T47D (cell line): ENCODE data around the gene NOTCH1.

Source experiments
- DNase-seq, 2 experiments: peaks; one replicate each; pipeline versions ENCODE4 v3.0.0 to v3.0.0-alpha.2; 2011 to 2012; ENCODE audit warnings: low read depth in 1 of 2, low spot score in 1 of 2
- JUND ChIP-seq: IDR thresholded peaks from 2 replicates; pipeline ENCODE4 v1.6.1; 2012; ENCODE audit warnings: low read depth
- in situ Hi-C: cut with HindIII; loops from 2 replicates; pipeline ENCODE4 v1.10.0; 2016; ENCODE audit warnings: low sequenced_read_pairs, low pct_unique_long_range_greater_than_20kb

Gene NOTCH1

DNA sequence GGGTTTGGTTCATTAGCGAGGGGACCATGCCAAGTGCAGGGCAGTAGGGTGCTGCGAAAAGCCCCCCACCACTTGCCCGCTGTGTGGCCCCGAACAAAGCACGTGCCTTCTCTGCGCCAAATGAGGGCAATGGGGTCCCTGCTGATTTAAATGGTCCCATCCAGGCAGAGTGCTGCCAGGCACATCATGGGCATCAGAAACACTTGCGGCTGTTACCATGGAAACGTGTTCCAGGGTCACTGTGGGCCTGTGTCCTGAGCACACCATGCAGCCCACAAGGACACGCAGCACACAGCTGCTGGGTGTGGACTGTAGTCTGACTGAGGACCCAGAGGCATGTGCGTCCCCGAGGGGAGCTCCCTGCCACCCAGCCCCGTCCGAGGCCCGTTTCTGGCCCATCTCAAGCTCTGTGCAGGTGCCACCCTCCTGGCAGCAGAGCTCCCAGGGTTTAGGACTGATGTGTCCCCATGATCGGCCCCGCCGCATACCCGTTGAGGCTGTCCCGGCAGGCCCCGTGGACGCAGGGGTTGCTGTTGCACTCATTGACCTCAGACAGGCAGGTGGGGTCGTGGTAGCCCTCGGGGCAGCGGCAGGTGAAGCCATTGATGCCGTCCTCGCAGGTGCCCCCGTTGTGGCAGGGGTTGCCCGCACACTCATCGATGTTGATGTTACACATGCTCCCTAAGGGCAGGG is 31.7 kb downstream of the NOTCH1 start:
- no peak for TF ChIP-seq JUND
- in situ Hi-C loops = no loop called here
- DNase-seq = no peak

DNA sequence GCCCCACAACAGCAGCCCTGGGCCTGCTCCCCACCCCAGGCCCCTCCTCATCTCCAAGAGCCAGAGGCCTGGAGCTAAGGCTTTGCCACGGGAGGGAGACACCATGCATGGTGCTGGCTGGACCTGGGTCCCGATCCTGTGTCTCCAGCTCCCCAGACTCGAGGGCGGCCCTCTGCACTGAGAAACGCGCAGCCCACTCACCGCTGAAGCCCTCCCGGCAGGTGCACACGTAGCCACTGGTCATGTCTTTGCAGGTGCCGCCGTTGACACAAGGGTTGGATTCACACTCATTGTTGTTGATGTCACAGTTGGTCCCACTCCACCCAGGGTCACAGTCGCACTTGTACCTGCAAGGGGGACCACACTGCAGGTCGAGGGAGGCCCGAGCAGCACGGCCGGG is 32.7 kb downstream of the NOTCH1 start:
- DNase-seq = no peak
- in situ Hi-C loops = no loop called here
- TF ChIP-seq JUND = no peak

DNA sequence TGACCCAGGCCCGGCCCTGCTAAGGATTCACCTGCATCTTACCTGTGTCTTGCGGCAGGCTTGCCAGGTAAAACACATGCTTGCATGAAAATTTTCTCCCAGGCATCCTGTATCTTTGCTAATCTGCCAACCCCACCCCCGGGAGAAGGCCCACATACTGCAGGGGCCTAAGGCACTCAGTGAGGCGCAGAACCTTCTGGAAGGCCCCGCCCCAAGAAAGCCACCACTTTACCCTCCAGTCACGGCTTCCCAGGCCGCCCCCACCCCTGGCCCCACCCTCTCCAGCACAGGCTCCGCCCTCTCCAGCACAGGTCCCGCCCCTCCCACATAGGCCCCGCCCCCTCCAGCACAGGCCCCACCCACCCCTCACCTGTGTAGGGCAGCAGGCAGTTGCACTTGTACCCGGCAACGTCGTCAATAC is 33.2 kb downstream of the NOTCH1 start:
- peak; percentile 67 to 87 for DNase-seq
- TF ChIP-seq JUND = no peak
- in situ Hi-C loops = no loop called here

DNA sequence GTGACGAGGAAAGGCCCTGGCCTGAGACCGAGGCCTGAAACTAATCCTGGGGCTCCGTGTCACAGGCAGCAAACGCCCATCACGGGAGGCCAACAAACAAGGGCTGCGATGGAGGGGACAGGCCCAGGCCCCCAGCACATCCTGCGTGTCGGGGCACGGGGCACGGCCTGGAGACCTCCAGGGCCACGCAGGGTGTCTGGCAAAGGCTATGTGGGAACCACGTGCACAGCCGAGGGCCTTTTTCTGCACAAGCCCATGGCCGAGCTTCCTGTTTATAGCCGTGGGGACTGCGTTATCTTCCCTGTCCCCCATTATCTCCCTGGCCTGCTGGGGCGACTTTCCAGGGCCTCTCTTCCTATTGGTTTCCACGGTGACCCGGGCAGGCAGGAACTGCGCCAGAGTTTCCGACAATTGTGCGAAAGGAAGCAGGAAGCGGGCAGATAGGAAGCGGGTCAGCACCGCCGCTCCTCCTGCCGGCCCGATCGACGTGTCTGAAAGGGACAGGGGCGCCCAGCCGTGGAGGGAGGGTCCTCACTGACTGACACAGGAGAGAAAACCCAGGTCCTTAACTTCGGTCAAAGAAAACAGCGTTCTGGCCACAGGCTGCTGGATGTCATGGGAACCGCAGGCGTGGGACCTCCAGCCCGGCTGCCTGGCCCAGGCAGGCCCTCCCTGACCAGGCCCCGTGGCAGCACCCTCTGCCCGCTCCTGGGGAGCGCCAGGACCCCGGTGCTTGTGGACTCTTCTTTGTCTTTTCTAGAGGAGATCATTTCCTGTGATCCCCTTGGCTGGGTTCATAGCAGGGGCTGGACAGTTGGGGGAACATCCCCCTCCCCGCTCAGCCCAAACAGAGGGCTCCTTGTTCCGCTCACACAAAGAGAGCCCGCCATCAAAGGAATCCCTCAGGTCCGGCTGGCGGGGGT is 33.9 kb downstream of the NOTCH1 start:
- TF ChIP-seq JUND = no peak
- in situ Hi-C loops = no loop called here
- no peak for DNase-seq

DNA sequence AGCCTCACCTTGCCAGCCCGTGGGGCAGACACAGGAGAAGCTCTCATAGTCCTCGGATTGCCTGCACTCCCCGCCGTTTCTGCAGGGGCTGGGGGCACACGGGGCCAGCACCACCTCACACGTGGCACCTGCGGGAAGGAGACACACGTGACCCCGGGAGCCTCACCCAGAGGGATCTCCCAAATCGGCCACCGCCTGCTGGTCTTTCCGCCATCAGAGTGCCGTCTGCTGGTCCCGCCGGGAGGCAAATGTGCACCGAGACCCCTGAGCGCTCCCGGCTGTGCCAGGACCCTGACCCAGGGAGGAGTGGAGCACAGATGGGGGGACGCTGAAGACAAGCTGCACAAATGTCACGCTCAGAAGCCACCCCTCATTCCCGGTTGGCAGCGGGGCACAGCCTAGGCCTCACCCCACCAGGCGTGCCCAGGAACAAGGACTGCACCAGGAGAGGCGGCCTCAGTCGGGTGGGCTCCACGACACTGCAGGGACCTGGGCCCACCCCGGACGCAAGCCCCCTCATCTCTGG is 34.6 kb downstream of the NOTCH1 start:
- no peak for DNase-seq
- TF ChIP-seq JUND = no peak
- in situ Hi-C loops = no loop called here

DNA sequence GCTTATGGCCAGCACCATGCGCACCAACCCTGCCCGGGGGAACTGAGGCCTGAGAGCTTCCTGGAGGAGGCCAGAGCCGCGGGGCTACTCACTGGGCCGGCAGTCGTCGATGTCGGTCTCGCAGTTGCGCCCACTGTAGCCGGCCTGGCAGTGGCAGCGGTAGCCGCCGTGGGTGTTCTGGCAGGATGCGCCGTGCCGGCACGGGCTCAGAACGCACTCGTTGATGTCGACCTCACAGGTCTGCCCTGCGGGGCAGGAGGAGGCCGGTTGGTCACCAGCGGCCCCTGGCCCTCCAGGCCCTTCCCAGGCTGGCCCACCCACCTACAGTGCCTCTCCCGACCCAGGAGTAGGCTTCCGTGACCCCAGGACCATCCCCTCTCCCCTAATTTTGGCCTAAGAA is 35.3 kb downstream of the NOTCH1 start:
- in situ Hi-C loops = no loop called here
- no peak for TF ChIP-seq JUND

DNA sequence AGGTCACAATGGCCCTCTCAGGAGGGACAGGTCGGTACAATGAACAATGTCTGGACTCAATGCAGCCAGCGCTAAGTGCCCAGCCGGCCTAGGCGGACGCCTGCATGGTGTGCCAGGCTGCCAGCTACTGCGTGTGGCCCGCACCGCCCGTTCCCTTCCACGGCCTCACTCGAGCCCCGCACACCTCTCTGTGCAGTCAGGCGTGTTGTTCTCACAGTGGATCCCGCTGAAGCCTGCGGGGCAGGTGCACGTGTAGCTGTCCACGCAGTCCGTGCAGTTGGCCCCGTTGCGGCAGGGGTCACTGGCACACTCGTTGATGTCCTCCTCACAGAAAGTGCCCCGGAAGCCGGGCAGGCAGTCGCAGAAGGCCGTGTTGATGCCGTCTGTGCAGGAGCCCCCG is 36.3 kb downstream of the NOTCH1 start:
- no peak for DNase-seq
- TF ChIP-seq JUND = no peak
- in situ Hi-C loops = no loop called here

More for the DNA sequence above, 35.3 kb downstream of the NOTCH1 start:
- no peak for DNase-seq

DNA sequence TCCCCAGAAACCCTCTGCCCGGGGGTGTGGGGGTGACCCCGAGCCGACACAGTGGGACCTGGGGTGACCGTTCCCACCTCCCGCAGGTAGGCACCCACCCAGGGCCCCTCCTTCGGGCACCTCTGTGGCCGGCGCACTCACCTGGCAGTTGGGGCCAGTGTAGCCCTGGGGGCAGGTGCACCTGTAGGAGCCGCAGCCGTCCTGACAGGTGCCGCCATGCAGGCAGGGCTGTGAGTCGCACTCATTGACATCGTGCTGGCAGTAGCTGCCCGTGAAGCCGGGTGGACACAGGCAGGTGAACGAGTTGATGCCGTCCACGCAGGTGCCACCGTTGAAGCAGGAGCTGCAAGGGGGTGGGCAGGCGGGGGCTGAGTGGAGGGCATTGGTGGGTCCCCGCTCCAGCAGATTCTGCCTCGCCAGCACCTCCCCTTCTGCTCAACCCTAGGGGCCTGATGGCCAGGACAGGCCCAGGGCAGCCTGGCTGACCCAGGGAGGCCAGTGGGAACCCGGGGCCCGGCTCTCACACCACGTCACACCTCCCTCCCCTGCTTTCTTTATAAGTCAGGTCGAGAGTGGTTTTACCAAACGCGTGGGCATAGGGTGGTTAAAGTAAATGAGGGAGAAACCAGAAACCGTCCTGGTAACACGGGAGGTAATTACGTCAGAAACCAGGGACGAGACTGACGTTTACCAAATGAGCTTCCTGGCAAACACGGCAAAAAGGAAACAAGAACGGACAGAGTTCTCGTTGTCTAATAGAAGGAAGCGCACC is 36.9 kb downstream of the NOTCH1 start:
- no peak for TF ChIP-seq JUND
- in situ Hi-C loops = no loop called here
- no peak for DNase-seq

DNA sequence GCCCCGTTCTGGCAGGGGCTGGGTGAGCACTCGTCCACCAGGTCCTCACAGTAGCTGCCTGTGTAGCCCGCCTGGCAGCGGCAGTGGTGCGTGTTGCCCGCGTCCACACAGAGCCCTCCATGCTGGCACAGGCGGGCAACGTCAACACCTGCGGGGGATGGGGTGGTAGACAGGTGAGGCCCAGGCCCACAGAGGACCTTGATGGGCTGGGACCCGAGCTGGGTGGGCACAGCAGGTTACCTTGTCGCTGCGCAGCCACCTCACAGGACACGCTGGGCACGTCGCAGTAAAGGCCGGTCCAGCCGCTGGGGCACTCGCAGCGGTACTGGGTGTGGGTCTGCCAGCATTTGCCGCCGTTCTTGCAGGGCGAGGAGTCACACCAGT is 37.9 kb downstream of the NOTCH1 start:
- TF ChIP-seq JUND = no peak
- in situ Hi-C loops = no loop called here
- DNase-seq = no peak

DNA sequence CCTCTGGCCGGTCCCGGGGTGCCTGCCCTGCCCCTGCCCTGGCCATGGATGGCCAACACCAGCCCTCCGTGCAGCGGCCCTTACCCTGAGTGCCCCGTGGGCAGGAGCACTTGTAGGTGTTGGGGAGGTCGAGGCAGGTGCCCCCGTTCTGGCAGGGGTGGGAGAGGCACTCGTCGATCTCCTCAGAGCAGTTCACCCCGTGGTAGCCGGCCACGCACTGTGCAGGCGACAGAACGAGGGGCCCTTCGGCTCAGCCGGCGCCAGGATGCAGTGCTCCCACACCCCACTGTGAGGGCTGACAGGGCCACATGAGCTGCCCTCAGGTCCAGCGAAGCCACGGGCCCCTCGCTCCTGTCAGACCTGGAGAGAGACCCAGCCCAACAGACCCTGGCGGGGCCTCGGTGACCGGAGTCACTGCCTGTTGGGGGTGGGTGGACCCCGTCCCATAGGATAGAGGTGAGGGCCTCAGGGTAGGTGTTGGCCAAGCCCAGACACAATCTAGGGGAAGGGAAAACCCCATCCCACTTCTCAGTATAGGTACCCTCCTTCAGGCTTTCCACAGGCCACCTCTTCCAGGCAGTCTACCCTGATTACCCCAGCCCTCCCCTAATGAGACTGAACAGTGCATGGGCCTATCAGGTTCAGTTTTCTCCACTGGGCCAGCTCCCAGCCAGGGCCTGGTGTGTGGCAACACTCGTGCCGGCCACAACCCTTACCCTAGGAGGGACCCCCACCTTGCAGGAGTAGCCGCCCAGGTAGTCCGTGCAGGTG is 38.4 kb downstream of the NOTCH1 start:
- in situ Hi-C loops = no loop called here
- TF ChIP-seq JUND = no peak
- DNase-seq = no peak

DNA sequence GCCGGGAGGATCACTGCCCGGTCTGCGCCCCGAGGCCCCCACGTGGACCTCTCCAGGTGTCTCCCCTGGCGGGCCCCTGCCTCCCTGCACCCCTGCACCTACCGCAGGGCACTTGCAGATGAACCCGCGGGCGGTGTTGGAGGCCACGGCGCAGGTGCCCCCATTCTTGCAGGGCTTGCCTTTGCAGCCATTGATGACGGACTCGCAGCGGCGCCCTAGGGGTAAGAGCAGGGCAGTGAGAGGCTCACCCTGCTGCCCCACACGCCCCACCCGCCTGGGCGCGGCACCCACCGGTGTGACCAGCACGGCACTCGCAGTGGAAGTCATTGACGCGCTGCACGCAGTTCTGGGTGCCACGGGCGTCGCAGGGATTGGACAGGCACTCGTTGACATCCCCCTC is 39.4 kb downstream of the NOTCH1 start:
- TF ChIP-seq JUND = no peak
- in situ Hi-C loops = no loop called here
- no peak for DNase-seq
